Stimulated activated CD4-positive, alpha-beta T cell treated with anti-CD3 and anti-CD28 coated beads, Interleukin-1b, Interleukin-23, amount 100 ng/mL, for 4 hours (primary cell): ENCODE measurements around the gene KHSRP.
"Not testable (repeated sequence)": the region's sequence is repeated elsewhere in the genome, so short reads cannot be mapped to it uniquely, and the experiment has no call there.

Experiments
- DNase-seq, 2 donors: peaks; one replicate each; pipeline ENCODE4 v3.0.0-alpha.2; 2020; ENCODE audit warnings: low read depth in 2 of 2

The KHSRP gene

GRCh38 chr19:6418562-6418932 is 6.1 kb downstream of the KHSRP start:
- no peak for DNase-seq

GRCh38 chr19:6417713-6418561 is 6.7 kb downstream of the KHSRP start:
- DNase-seq = no peak

DNA sequence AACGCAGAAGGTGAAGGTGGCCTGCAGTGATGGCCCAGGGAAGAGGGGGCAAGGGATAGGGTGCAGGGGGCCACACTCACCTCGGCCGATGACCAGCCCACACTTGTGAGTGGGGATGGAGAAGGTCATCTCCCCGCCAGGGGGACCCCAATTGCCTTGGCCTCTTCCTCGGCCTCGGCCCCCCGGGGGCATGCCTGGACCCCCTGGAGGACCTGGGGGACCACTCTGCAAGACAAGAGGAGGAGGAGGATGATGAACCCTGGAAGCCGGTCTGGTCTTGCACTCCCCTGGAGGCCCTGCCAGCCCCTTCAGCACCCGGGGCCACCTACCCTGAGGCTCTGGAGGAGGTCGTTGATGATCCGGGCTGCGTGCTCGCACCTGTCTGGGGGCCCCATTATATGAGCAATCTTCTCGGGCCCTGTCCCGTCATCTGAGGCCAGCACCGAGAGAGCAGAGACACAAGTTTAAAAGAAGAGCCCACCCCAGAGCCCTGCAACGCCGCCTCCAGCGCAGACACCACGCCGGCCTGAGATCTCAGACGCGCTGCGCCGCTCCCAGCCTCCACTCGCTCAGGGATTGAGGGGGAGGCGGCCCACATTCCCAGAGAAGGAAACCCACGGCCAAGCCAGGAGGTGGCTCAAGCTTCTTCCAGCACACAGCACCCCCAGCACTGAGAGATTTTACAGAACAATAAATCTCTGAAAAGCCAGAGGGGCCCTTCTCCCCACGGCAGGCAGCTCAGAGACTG is 7.8 kb downstream of the KHSRP start:
- DNase-seq = no peak

DNA sequence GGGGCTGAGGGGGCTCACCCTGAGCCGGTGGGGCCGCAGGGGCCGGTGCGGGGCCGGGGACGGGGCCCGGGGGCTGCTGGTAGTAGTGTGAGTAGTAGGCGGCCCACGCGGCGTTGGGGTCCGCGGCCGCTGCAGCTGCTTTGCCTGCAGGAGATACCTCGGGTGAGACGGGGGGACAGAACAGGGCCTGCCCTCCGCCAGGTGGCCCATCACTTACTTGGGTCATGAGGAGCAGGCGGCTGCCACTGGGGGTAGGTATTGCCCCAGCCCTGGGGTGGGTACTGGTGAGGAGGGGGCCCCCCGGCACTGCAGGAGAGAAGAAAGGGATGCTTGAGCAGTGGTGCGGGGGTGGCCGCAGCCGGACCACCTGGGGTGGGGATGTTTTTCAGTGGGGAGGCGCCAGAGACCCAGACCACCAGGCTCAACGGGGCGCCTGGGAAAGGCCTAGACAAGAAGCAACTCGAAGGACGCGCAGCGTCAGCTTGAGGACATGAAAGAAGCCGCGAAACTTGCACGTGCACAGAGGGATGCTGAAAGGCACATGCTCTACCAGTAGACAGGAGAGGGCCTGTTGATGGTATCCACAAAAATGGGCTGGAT is 8.9 kb downstream of the KHSRP start:
- no peak for DNase-seq

- DNase-seq = no peak
Observed at GRCh38 chr19:6414793-6415590, 9.6 kb downstream of the KHSRP start.

- DNase-seq = no peak
Observed at GRCh38 chr19:6413721-6414643, 10.6 kb downstream of the KHSRP start.

DNA sequence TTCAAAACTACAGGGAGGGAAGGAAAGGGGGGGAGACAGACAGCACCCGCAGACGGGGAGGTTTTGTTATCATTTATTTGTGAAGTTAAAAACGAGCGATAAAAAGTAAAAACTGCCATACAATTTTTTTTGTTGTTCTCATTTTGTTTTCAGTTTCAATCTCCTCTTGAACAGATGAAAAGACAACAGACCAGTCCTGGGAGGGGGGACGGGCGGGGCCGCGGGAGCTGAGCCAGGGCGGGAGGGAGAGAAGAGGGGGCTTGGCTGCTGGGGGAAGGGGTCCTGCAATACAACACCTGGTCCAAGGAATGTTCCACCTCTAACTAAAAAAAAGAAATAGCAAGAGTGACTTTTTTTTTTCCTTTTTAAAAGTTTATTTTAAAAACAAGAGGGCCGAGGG is 11.3 kb downstream of the KHSRP start:
- no peak for DNase-seq

GRCh38 chr19:6412447-6413091 is 12.0 kb downstream of the KHSRP start:
- peak; percentile 32 to 39 for DNase-seq

GRCh38 chr19:6412061-6412446 is 12.6 kb downstream of the KHSRP start:
- DNase-seq = no peak

DNA sequence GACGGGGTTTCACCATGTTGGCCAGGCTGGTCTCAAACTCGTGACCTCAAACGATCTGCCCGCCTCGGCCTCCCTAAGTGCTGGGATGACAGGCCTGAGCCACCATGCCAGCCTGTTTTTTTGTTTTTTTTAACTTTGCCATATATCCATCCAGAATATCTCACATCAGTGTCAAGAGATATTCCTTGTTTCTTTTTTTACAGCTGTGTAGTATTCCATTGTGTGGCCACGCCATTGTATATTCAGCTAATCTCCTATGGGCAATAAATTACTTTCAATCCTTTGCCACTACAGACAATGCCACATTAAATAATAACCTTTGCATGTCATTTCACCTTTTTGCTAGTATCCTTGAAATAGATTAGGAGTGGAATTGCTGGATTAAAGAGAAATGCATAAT is 15.3 kb downstream of the KHSRP start:
- no peak for DNase-seq

DNA sequence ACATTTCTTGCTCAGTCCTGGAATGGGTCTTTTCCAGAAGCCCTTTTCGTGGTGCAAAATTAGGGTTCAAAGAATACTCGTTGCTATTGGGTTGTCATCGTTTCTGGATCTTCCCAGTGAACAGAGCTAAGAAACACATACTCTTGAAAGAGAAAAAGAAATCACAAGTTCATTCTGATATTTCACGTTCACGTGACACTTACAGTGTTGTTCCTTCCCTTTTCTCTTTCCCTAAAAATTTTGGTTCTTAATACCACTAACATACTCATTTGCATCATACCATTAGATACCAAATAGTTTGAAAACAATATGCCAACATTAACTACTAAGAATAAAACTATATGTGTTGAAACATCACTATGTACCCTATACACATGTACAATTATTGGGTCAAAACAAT is 18.2 kb downstream of the KHSRP start:
- no peak for DNase-seq

- no peak for DNase-seq
Observed at GRCh38 chr19:6402837-6403608, 21.6 kb downstream of the KHSRP start.

- DNase-seq = no peak
Observed at GRCh38 chr19:6402058-6402457, 22.6 kb downstream of the KHSRP start.

GRCh38 chr19:6400062-6400944 is 24.3 kb downstream of the KHSRP start:
- DNase-seq = not testable (repeated sequence)

DNA sequence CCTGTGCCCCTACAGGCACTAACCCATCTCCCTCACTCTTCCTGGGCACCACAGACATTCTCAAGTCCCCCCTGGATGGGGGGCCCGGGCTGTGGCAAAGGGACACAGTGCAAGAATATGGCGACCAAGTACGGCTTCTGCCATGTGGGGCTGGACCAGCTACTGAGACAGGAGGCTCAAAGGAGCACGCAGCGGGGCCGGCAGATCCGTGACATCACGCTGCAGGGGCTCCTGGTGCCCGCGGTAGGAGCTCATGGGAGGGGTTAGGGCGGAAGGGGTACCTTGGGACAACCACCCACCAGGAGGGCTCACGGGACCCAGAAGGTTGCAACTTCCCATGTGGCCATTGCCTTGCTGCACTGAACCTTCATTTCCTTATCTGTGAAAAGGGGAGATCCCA is 28.3 kb downstream of the KHSRP start:
- no peak for DNase-seq

GRCh38 chr19:6394831-6395230 is 29.8 kb downstream of the KHSRP start:
- no peak for DNase-seq

DNA sequence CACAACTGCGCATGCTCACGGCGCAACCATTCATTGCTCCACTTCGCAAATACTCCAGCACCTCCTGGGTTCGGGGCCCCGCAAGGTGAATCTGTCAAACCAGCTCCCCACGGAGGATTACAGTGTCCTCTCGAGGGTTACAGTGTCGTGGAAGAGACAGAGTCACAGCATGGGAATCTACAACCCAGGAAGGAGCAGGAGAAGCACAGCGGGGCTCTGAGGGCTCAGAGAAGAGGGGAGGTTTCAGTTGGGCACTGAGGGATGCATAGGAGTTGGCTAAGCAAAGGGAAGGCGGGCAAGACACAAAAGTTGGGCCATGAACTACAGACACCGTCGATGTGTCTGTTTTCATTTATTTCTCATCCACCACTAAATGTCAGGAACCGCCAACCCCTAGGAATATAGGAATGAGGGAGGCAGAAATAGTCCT is 30.6 kb downstream of the KHSRP start:
- peak; percentile 56 to 69 for DNase-seq
